Activated T-cell treated with anti-CD3 and anti-CD28 coated beads, Interleukin-2, amount 50 U/mL, for 1 hour (primary cell): ENCODE measurements around the gene C1QTNF6.
"Not testable (repeated sequence)": the region's sequence is repeated elsewhere in the genome, so short reads cannot be mapped to it uniquely, and the experiment has no call there.

Experiments used
- DNase-seq: peaks from one replicate; pipeline ENCODE4 v3.0.0-alpha.2; 2020

The C1QTNF6 gene

GRCh38 chr22:37175414-37176281 lies 12.4 kb downstream of the C1QTNF6 start:
- peak; percentile 12 for DNase-seq

DNA sequence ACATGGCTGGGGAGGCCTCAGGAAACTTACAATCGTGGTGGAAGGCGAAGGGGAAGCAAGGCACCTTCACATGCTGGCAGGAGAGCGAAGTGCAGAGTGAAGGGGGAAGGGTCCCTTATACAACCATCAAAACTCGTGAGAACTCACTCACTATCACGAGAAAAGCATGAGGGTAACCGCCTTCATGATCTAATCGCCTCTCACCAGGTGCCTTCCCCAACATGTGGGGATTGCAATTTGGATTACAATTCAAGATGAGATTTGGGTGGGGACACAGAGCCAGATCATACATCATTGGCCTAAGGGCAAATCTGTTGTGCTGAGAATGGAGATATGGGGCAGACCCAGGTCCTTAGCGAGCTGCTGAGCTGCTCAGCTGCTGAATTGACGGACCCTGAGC lies 13.1 kb downstream of the C1QTNF6 start:
- no peak for DNase-seq

- peak; percentile 11 for DNase-seq
Measured at GRCh38 chr22:37173709-37174108, 14.3 kb downstream of the C1QTNF6 start.

DNA sequence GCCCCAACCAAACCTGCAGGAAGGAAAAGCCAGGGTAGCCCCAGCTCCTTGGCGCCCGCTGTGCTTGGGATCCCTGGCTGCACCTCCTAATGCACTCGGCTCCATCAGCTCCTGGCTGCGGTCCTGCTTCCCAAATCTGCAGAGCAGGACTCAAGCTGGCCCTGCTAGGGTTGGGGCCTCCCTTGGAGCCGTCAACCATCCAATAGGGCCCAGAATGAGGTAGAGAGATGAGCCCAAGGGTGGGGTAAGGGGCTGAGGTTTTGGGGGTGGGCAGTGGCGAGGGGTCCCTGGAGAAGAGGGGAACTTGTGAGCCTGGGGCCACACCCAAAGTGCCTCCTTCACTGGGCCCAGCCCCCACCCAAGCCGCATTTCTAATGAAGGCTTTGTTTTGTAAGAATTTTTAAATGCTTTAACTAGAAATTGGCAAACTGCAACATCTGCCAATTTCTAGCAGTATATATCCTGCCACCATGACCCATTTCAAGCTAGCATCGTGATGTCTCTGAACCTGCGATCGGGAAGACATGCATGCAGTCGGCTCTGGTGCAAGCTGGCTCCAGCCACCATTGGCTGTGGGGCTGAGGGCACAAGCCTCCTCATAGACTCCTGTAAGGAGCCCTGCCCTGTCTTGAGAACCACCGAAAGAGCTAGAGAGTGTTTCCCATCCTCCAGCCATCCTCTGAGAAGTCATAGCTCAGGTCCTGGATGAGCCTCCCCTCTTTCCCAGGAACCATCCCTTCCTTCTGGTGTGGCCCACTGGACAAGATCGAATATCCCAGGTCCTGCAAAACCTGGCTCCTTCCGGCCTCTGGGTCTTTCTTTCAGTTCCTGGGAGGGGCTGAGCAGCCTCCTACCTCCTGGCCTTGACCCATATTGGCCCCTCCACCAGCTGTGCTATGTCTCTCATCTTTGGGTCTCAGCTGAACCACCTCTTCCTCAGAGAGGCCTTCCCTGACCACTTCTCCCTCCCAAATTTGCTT lies 15.5 kb downstream of the C1QTNF6 start:
- DNase-seq, result peak; percentile 12

- no peak for DNase-seq
Measured at GRCh38 chr22:37171662-37172061, 16.4 kb downstream of the C1QTNF6 start.

GRCh38 chr22:37170689-37171405 lies 17.2 kb downstream of the C1QTNF6 start:
- not testable (repeated sequence) for DNase-seq

- DNase-seq, result peak; percentile 21
Measured at GRCh38 chr22:37169947-37170688, 17.9 kb downstream of the C1QTNF6 start.

DNA sequence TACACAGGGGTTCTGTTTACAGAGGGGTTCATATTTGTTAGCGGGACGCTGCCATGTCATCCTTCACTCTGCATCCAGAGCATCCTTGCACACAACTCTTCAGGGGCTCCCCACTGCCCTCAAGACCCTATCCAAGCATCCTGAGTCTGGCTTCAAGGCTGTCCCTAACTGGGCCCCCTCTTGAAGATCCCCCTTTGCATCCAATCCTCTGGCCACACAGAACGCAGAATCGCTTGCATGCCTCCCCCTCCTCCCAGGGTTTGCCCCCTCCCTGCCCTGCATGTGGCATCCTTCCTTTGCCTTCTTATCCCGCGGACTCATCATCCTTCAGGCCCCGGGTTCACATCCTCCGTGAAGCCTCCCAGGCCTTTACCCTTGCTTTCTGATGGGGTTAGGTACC lies 18.6 kb downstream of the C1QTNF6 start:
- DNase-seq, result peak; percentile 8

DNA sequence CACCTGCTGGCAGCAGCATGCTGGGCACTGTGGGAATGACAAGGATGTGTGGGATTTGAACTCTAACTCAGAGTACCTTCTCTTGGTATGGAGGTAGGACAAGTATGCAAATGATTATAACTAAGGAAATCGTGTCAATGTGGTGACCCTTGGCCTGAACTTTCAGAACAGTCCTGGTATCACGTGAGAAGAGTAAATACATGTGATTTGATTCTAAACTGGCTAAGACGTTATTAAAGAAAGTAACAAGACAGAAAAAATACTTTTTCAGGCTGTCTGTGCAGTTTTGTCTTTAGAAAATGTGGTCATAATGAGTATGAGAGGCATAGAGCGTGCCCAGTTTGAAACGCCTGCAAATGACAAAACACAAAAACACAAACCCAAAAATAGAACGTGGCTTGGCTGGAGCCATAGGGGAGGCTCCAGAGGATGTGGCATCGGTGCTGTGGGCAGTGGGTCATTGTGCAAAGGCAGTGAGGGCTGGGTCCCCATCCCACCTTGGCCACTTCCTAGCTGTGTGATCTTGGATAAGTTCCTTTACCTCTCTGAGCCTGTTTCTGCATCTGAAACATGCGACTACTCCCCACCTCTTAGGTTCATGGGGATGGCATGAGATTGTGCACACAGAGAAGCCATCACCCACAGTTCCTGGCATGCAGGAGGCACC lies 19.9 kb downstream of the C1QTNF6 start:
- peak; percentile 15 for DNase-seq

DNA sequence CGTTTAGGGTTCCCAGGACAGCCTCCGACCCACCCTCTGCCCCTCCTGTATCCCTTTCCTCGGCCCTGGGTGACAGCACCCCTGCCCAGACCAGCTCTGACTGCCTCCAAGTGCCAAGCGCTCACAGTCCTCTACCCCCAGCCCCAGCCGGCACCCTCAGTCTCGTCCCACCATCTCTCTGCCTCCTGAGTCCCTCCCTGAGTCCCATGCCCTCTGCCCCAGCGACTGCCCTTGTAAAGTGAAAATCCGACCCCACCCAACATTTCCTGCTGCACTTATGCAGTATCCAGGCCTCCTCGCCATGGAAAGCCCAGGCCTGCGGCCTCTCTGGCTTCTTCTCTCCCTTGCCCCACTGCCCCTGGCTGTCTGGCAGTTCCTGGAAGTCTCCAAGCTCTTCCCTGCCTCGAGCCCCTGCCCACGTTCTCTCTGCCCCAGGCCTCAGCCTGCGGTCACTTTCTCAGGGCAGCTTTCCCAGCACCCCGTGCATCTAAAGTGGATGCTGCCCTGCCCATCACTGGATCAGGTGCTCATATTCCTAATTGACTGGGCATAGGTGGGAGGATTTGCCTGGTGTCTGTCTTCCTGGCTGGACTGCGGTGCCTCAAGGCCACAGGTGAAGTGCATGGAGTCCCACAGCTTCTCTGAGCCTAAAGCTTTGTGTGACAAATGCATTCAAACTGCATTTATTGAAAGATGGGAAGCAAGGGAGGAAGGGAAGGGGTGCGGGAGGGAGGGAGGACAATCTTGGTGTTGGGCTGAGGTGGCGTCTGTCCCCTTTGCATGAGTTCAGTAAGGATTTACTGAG lies 20.7 kb downstream of the C1QTNF6 start:
- peak; percentile 17 for DNase-seq

DNA sequence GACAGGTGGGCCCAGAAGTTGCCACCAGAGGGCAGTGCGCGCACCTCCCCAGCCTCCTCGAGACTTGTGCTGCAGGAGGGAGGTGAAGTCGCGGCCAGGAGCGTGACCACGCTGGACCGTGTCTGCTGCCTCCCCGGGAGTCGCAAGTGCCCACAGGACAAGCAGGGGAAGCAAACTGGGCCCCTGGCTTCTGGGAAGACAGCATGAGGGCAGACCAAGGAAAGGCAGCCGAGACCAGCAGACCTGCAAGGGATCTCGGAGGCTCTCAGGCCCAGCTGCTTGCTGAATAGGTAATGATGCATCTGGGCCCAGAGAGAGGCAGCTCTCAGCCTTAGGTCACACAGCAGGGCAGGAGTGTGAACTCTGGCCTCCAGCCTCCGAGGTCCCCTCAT lies 21.4 kb downstream of the C1QTNF6 start:
- peak; percentile 90 for DNase-seq

GRCh38 chr22:37165940-37166674 lies 21.9 kb downstream of the C1QTNF6 start:
- DNase-seq, result no peak

DNA sequence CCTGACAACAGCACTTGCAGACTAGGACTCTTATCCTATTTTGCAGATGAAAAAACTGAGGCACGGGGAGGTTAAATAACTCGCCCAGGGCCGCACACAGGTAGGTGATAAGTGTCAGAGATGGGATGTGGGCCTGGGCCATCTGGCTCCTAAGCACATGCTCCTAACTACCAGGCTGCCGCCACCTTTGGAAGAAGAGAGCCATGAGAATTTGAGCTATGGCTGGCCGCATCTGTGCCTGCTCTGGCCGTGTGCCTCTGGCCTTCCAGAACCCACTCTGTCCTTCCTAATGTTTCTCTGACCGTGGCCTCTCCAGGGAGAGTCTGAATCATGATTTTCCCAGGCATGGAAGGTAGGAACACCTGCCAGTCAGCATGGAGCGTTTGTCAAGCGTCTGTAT lies 23.0 kb downstream of the C1QTNF6 start:
- DNase-seq, result no peak

GRCh38 chr22:37164505-37164887 lies 23.6 kb downstream of the C1QTNF6 start:
- no peak for DNase-seq

DNA sequence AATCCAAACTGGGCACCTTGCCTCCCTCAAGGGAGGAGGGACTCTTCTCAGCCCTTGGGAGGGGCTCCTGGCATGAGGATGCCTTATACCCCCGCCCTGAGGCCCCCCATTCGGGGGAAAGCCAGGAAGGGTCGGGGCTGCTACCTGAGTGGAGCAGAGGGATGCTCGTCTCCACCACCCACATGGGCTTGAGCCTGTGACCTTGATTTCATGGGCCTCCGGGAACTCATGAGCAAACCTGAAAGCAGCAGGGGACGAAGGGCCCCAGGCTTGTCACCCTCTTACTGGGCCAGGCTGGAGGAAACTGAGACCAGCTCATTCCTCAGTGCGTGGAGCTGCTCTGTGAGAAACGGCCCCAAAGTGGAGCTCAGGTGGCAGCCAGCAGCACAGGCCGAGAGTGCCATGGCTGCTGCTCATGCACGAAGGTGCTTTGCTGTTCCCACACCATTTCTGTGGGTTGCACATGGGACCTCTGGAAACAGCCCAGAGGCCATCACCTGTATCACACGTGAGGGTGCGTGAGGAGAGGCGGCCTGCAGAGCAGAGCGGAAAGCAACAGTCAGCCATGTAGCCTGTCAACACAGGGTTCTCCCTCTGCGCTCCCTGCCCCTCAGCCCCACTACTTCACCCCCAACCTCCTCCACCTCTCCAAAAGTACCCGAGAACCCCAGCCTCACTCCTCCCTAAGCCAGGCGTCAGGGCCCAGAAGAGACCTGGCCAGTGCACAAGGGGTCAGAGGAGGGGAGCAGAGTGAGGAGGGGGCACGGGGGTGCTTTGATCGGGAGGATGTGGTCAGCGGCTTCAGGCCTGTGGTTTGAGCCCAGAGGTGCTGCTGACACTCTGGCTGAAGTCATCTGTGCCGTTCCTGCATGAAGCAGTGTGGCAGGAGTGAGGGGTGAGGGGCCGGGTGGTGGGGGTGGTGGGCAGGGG lies 24.2 kb downstream of the C1QTNF6 start:
- DNase-seq, result no peak

DNA sequence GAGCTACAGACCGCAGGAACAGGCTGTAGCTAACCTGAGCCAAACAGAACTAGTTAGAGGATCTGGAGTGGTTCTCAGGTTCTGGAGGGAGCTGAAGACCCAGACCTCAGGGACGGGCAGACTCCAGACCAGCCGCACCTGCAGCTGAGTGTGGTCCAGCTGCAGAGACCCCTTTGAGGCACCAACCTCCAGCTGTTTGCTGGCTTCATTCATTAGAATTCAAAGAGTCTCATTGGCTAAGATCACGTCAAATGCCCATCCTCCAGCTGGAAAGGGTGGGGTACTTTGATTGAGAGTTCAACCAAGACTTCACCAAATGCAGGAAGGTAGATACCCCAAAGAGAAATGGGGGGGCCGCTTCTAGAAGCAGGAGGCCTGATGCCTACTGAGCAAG lies 25.0 kb downstream of the C1QTNF6 start:
- DNase-seq, result no peak

DNA sequence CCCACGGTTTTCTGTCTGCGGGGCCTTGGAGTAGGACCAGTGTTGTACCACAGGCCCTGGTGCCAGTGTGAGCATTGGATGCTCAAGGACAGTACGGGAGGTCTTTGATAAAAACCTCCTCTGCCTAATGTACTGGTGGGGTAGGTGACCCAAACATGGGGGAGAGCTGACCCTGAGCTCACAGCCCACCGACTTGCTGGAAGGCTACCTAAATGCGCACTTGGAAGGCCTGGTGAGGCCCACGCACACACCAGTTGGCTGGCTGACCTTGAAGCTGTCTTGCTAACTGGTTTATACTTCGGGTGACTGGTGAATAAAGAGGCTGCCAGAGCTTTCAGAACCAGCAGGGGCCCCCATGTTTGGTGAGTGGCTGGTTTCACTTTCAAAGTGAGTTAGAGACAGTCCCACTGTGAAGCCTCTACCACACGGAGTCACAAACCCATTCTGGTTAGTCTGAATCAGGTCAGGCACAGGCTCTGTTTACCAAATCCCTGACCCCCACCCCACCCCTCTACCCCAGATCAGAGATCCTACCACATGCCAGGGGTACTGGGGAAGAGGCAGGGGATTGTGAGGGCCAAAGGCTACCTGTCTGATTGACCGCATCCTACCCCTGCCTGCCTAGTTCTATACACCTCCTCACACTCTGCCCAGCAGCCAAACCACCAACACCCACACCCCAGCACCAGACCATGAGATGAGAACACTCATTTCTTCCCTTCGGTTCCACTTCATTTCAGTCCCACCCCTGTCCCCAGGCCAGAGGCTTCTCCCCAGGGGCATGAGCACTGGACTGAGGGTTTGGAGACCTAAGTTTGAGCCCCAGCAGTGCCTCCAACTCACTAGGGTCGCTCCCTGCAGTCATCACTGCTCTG lies 25.6 kb downstream of the C1QTNF6 start:
- DNase-seq, result peak; percentile 65

DNA sequence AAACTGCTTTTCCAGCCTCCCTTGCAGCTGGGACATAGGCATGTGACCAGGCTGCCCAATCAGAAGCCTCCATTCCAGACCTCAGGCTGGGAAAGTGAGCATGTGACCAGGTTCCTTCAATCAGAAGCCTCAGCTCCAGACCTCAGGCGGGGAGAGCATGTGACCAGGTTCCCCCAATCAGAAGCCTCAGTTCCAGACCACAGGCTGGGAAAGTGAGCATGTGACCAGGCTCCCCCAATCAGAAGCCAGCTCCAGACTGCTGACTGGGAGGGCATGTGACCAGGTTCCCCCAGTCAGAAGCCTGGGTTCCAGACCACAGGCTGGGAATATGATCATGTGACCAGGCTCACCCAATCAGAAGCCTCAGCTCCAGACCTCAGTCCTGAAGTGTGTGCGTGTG lies 26.6 kb downstream of the C1QTNF6 start:
- DNase-seq, result no peak
